BE2C (cell line): ENCODE data around the gene RUVBL1.
A peak's percentile ranks its signal among the peaks of the same experiment; 100 is the strongest.
"Not testable (repeated sequence)": the region's sequence is repeated elsewhere in the genome, so short reads cannot be mapped to it uniquely, and the experiment has no call there.

Source experiments
- DNase-seq: peaks from one replicate; pipeline ENCODE4 v3.0.0-alpha.2; 2020
- H3K27me3 ChIP-seq: fragments of 250-450 bp; sonication (Bioruptor Pico); 2 replicates; pipeline ENCODE4 v1.5.1; 2020; ENCODE audit warnings: mild to moderate bottlenecking
- H3K36me3 ChIP-seq: fragments of 250-450 bp; sonication (Bioruptor Pico); 2 replicates; pipeline ENCODE4 v1.5.1; 2020; ENCODE audit warnings: mild to moderate bottlenecking
- H3K4me1 ChIP-seq: fragments of 250-450 bp; sonication (Bioruptor Pico); 2 replicates; pipeline ENCODE4 v1.5.1; 2020
- H3K4me3 ChIP-seq: 2 replicates; pipeline ENCODE4 v1.5.1; 2011; ENCODE audit warnings: low read depth, low read length
- H3K9me3 ChIP-seq: fragments of 250-450 bp; sonication (Bioruptor Pico); 2 replicates; pipeline ENCODE4 v1.5.1; 2020
- CTCF ChIP-seq: IDR thresholded peaks from 2 replicates; pipeline ENCODE4 v1.5.1; 2012; ENCODE audit warnings: mild to moderate bottlenecking, low read depth, low read length

Gene RUVBL1

GRCh38 chr3:128166971-128167453 is 43.4 kb upstream of the RUVBL1 start:
- H3K36me3 ChIP-seq: peaks cover 6% of the 10 kb centered on the region
- H3K27me3 ChIP-seq: no peaks in the 10 kb centered on the region
- TF ChIP-seq CTCF: no peak
- peaks cover 6% of the 10 kb centered on the region for H3K4me1 ChIP-seq
- no peaks in the 10 kb centered on the region for H3K9me3 ChIP-seq
- no peak overlapping the region for H3K4me3 ChIP-seq
- no peak for DNase-seq

GRCh38 chr3:128163432-128163831 is 39.8 kb upstream of the RUVBL1 start:
- Histone ChIP-seq H3K9me3 (no peaks in the 10 kb centered on the region), H3K4me1 (no peaks in the 10 kb centered on the region), H3K36me3 (peaks cover 10% of the 10 kb centered on the region), H3K27me3 (no peaks in the 10 kb centered on the region), H3K4me3 (no peak overlapping the region)
- no peak for TF ChIP-seq CTCF
- DNase-seq: no peak

- DNase-seq: no peak
- no peak overlapping the region for H3K4me3 ChIP-seq
- no peak for TF ChIP-seq CTCF
- H3K4me1 ChIP-seq: no peaks in the 10 kb centered on the region
- H3K9me3 ChIP-seq: no peaks in the 10 kb centered on the region
- H3K27me3 ChIP-seq: no peaks in the 10 kb centered on the region
- peaks cover 35% of the 10 kb centered on the region for H3K36me3 ChIP-seq
Measured at GRCh38 chr3:128160661-128161060, 37.0 kb upstream of the RUVBL1 start.

GRCh38 chr3:128155616-128156360 is 32.2 kb upstream of the RUVBL1 start:
- Histone ChIP-seq H3K9me3 (no peaks in the 10 kb centered on the region), H3K36me3 (peaks cover 29% of the 10 kb centered on the region), H3K4me3 (no peak overlapping the region), H3K27me3 (no peaks in the 10 kb centered on the region), H3K4me1 (no peaks in the 10 kb centered on the region)
- DNase-seq: no peak
- no peak for TF ChIP-seq CTCF

- DNase-seq, H3K9me3 ChIP-seq, H3K4me1 ChIP-seq, H3K27me3 ChIP-seq: not testable (repeated sequence)
- Histone ChIP-seq H3K36me3 (peaks cover 29% of the 10 kb centered on the region), H3K4me3 (peak overlapping the region; percentile 88)
Measured at GRCh38 chr3:128154354-128154753, 30.7 kb upstream of the RUVBL1 start.

- peak; percentile 88 for DNase-seq
- H3K27me3 ChIP-seq: no peaks in the 10 kb centered on the region
- no peaks in the 10 kb centered on the region; the same call in 1 of the 2 replicates for H3K4me1 ChIP-seq
- no peaks in the 10 kb centered on the region for H3K9me3 ChIP-seq
- TF ChIP-seq CTCF: no peak
- peak within 1 kb of the TSS; percentile 88 for H3K4me3 ChIP-seq
- peaks cover 27% of the 10 kb centered on the region for H3K36me3 ChIP-seq
Measured at GRCh38 chr3:128153156-128154041, 29.8 kb upstream of the RUVBL1 start, which contains the start of gene EEFSEC. Gene EEFSEC (plus strand): TSS chr3:128153481. CDS start chr3:128153508, 27 bp downstream.
